Stimulated activated CD8-positive, alpha-beta memory T cell treated with anti-CD3 and anti-CD28 coated beads, Interleukin-7, amount 100 ng/mL, for 48 hours (primary cell): ENCODE results near the gene BLNK.
"Not testable (repeated sequence)": the region's sequence is repeated elsewhere in the genome, so short reads cannot be mapped to it uniquely, and the experiment has no call there.

Experiments used
- DNase-seq, 2 donors: peaks; one replicate each; pipeline ENCODE4 v3.0.0-alpha.2; 2020; ENCODE audit warnings: low read depth in 1 of 2; ENCODE audit errors: extremely low read depth in 1 of 2

Gene BLNK

GRCh38 chr10:96229568-96230030 is 41.8 kb downstream of the BLNK start:
- peak; percentile 40 to 48 for DNase-seq

GRCh38 chr10:96228408-96228994 is 42.9 kb downstream of the BLNK start:
- DNase-seq, result no peak

DNA sequence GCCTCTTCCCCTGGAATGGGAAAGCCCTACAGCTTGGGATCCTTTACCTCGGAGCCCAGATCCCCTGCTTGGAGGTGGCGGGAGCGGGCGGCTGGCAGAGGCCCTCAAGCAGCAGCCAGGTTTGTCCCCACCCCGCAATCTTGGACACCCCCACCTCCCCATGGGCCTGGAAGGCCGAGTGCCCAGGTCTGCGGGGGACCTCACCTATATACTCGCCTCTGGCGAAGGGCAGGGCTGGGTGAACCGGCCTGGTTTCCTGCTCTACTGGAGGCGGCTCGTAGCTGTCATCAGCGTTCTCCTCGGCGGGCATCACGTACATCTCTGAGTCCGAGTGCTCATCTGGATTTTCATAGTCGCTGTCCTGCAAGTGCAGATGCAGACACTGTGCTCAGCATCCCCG is 44.2 kb downstream of the BLNK start:
- DNase-seq, result no peak

GRCh38 chr10:96225119-96225518 is 46.2 kb downstream of the BLNK start:
- no peak for DNase-seq

- no peak for DNase-seq
These were observed 48.5 kb downstream of the BLNK start for GRCh38 chr10:96222908-96223307.

GRCh38 chr10:96222441-96222840 is 48.9 kb downstream of the BLNK start:
- DNase-seq, result no peak

DNA sequence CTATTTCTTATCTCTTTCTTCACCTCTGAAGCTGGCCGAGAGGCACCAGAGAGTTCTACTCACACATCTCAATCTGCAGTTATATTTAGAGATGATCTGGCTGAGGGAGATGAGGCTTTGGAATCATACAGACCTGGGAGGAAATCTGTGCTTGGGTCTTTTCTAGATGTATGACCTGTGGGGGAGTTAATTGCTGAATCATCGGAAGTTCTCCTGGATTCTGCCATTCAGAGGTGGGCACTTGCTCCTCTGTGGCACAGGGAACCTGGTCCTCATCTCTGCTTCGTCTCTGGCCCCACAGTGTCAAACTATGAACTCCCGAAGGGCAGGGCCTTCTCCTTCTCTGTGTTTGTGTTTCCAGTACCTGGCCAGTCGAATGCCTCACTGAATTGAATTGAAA is 52.5 kb downstream of the BLNK start:
- DNase-seq, result no peak

DNA sequence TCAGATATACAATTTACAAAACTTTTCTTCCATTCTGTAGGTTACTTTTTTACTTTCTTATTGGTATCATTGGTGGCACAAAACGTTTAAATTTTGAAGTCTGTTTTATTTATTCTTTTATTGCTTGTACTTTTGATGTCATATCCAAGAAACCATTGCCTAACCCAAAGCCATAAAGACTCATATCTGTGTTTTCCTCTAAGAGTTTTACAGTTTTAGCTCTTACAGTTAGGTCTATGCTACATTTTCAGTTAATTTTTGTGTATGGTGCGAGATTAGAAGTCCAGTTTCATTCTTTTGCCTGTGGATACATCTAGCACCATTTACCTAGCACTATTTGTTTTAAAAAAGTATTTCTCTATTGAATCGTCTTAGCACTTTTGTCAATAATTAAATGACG is 53.7 kb downstream of the BLNK start:
- no peak for DNase-seq

GRCh38 chr10:96216775-96217174 is 54.6 kb downstream of the BLNK start:
- no peak for DNase-seq

DNA sequence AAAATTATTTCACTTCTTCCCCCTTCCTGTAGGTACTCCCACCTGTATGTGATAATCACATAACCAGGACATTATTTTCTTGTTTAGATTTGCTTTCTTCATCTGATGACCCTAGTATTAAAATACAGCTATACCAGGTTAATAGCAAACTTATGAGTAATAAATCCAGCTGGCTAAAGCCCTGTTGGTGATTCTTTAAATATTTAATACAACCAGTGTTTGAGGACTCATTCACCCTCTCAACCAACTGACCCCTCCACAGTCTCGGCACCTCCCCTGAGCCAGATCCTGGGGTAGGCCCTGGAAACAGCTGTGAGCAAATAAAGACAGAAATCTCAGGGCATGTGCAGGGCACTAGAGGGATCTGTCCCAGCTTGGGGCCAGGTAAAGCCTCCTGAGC is 58.5 kb downstream of the BLNK start:
- DNase-seq, result no peak

- DNase-seq, result no peak
These were observed 59.6 kb downstream of the BLNK start for GRCh38 chr10:96211764-96212163.

DNA sequence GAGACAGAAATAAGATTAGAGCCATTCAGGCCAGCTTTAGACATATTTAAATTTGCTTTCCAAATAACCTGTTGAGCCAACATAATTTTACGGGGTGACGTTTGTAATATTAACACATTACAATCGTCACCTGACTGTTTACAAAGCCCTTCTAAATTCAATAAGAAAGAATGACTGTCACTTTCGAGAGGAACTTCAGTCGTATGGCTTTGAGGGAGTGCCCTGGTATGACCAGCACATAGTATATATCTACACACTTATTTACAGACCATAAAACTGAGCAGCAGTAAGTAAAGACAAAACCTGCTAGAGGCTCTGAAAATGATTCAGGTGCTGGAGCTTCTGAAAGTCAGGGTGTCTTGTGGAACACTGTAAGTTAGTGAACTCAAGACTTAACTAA is 62.4 kb downstream of the BLNK start:
- DNase-seq, result no peak

DNA sequence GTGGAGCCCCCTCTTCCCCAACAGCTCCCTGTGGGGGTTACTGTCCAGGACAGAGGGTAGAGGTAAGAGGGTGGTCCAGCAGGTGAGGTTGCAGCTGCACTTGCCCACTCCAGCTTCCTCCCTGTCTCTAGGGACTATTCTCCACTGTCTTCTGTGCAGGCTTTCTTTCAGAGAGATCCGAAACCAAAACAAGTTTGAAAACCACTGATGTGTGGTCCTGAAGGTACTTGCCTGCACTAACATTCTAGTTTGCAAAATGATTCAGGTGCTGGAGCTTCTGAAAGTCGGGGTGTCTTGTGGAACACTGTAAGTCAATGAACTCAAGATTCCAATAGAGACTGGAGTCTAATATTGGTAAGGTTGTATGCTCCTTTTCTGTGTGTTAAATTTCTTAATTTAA is 63.1 kb downstream of the BLNK start:
- no peak for DNase-seq

DNA sequence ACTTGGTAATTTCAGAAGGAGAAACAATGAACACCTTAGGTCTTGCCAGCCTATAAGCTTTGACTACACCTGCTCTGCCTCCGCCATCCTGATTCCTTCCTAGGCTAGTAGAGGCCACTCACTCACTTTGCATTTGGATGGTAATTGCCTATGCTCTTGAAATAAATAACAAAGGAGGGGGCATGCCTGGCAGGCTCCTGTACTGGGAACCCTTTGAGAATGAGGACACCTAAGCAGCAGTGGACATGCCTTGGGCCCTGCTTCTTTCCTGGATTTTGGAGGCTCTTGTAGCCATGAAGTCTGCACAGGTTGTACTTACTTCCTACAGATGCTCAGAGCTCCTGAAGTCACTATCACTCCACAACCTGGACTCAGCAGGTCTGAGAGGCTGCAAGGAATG is 65.8 kb downstream of the BLNK start:
- no peak for DNase-seq

- DNase-seq, result no peak
These were observed 69.8 kb downstream of the BLNK start for GRCh38 chr10:96201525-96201924.

- not testable (repeated sequence) for DNase-seq
These were observed 81.9 kb downstream of the BLNK start for GRCh38 chr10:96189505-96189904.

DNA sequence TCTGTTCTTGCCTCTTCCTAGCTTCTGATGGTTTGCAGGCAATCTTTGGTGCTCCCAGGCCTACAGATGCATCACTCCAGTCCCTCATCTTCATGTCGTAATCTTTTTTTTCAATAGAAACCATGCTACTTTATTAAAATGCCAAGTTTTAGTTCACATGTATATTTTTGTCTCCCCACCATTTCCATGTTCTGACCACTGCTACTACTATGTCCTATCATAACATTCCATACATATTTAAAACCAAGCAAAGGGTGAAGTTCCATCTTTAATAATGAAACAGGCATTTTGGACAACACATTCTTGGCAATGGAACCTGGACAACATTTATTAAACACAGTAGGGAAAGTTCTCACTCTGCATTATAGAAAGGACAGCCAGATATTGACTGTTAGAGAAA is 82.5 kb downstream of the BLNK start:
- no peak for DNase-seq

DNA sequence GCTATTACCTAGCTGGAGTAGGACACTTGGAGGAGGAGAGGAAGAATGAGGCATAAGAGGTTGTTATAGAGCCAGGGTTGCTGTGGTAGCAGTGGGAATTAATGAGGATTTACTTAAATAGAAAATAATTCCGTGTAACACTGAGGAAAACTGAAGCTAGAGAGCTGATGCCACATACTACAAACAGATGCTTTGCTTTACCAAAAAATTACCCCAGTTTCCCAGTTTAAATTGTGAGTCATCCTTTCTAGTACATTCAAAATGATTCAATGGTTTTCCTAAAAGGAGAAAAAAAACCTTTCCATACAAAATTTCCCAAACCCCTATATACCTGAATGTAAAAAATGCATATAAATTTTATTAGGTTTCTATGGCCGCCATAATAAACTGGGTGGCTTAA is 82.9 kb downstream of the BLNK start:
- DNase-seq, result no peak

DNA sequence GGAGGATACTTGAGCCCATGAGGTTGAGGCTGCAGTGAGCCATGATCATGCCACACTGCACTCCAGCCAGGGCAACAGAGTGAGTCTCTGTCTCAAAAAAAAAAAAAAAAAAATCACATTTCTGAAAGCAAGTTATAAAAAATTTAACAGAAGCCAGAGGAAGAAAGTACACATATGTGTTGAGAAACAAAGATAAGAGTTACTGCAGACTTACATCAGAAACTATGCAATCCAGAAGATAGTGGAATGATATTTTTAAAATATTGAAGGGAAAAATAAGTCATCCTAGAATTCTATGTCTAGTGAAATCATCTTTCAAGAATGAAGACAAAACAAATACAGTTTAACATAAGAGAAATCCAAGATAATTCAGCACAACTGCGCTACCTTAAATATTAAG is 94.4 kb downstream of the BLNK start:
- no peak for DNase-seq

- no peak for DNase-seq
These were observed 98.7 kb downstream of the BLNK start for GRCh38 chr10:96172666-96173065.

DNA sequence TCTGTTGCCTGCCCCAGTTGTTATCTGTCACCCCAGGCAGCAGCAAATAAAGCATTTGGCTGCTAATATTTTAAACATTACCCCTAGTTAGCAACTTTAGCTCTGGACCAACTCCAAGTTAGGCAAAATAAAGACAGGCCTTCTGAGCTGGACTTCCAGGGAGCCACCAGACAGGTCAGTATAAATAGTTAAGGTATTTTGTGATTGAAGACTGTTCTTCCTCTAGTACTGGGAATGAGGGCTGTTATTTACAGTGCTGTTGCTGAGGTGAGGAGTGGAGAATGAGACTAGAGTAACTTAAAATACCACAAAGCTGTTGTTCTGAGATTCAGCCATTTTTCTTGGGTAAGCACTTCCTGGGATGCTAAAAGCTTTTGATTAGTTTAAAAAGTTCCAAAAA is 101.1 kb downstream of the BLNK start:
- no peak for DNase-seq

DNA sequence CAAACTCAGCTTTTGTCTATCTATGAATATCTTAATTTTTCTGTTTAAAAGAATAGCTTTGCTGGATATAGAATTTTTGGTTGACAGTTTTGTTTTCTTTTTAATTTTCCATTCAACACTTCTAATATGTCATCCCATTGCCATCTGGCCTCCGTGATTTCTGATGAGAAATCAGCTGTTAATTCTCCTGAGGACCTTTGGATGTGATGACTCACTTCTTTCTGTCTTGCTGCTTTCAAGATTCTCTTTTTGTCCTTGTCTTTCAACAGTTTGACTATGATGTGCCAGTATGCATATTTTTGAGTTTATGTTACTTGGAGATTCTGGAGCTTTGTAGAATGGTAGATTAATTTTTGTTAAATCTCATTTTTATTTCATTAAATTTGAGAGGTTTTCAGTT is 102.8 kb downstream of the BLNK start:
- DNase-seq, result no peak

DNA sequence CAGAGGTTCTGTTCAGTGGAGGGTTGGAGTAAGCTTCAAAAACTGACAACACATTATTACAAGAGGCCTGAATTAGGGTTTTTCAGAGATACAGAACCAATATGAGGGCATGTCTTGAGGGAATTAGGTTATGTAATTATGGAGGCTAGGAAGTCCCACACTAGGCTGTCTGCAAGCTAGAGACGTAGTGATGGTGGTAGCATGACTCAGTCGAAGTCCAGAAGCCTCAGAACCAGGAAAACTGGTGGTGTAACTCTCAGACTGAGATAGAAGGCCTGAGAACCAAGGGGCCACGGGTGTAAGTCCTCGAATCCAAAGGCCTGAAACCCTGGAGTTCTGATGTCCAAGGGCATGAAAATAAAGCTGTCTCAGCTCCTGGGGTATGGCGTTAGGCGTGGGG is 105.6 kb downstream of the BLNK start:
- DNase-seq, result no peak
